Embryonic facial prominence (tissue), 1 donor: Measurements from ENCODE around the gene LIN7B.
"Not testable (repeated sequence)": the region's sequence is repeated elsewhere in the genome, so short reads cannot be mapped to it uniquely, and the experiment has no call there.

Experiments used
- DNase-seq: peaks from one replicate; pipeline ENCODE4 v3.0.0-alpha.2; 2016; ENCODE audit errors: extremely low spot score

Gene LIN7B

GRCh38 chr19:49142866-49143335 is 28.7 kb downstream of the LIN7B start:
- DNase-seq: peak; percentile 78

DNA sequence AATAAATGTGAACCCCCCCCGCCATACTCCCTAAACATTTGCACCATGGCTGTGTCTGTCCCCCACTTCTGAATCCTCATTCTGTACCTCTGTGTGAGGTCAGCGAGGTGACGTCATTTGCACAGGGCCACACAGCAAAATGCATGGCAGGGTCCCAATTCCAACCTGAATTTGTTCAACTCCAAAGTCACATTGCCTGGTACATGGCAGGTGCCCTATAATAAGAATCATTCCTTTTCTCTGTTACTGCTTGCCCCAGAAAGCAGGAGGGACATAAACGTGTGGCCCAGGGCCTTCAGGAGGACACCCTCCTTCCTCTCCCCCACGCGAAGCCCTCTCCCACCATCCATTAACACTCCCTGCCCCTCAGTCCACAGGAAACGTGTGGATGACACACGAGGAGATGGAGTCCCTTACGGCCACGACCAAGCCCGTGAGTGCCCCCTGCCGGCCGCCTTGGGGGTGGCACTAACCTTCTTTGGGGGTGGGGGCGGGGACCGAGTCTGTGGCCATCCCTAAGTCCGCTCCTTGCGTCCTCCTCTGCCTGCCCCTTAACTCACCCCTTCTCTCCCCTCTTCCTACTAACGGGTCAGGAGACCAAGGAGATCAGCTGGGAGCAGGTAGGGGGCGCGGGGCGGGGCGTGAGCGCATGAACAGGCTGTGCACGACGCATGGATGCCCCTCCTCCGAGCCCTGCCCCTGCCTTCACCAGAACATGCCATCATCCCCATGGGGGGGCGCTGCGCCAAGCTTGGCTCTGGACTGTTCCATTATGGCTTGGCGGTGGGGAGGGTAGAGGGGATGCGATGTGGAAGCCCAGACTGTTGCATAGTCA is 31.6 kb downstream of the LIN7B start:
- DNase-seq: no peak

DNA sequence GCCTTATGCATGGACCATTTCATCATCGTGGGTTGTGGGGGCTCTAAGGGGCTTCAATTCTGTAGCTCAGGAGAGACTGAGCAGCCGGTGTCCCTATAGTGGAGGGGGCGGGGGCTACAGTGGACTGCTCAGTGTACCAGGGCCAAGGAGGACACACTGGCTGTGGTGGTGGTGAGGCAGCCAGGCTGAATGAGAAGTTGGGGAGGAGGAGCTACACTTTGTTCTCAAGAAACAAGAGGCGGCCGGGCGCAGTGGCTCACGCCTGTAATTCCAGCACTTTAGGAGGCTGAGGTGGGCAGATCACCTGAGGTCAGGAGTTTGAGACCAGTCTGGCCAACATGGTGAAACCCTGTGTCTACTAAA is 32.2 kb downstream of the LIN7B start:
- DNase-seq: not testable (repeated sequence)

DNA sequence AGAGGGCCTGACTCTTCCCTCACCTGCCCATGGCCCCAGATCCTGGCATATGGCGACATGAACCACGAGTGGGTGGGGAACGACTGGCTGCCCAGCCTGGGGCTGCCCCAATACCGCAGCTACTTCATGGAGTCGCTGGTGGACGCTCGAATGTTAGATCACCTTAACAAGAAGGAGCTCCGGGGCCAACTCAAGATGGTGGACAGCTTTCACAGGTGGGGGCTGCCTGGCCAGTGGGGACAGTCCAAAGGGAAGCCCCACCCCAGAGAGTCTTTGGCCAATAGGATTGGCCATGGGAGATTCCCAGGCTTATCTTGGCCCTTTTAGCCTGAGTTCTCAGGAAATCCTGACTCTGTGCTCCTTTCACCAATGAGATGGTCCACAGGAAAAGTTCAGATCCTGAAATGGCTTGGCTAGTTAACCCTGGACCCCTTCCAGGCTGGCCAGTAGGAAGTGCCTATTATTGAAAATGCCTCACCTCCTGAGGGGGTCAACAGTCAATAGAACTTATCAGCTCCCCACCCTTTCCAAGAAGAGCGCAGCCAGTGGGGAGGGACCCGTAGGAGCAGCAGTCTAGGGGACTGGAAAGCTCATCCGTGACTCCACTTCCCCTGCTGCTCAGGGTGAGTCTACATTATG is 34.0 kb downstream of the LIN7B start:
- DNase-seq: no peak

GRCh38 chr19:49148784-49149651 is 34.8 kb downstream of the LIN7B start:
- peak; percentile 92 for DNase-seq

DNA sequence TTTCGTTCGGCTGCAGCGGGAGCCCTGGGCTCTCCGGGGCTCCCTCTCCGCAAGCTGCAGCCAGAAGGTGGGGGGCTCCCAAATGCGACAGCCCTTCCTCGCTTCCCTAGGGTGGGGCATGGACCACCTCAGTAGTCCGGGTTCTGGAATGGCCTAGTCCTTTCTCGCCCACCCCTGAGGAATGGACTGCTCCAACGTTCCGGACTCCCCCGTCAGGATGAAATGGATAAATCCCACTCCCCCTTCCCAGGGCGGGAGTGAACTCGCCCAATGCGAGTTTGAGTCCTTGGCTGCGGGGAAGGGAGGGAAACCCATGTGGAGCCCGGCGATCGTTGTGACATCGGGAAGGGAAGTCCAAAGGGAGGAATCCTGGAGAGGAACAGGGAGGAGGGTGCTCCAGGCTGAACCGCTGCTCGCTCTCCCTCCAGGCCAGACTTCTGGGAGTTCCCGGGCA is 35.5 kb downstream of the LIN7B start:
- DNase-seq: peak; percentile 72

DNA sequence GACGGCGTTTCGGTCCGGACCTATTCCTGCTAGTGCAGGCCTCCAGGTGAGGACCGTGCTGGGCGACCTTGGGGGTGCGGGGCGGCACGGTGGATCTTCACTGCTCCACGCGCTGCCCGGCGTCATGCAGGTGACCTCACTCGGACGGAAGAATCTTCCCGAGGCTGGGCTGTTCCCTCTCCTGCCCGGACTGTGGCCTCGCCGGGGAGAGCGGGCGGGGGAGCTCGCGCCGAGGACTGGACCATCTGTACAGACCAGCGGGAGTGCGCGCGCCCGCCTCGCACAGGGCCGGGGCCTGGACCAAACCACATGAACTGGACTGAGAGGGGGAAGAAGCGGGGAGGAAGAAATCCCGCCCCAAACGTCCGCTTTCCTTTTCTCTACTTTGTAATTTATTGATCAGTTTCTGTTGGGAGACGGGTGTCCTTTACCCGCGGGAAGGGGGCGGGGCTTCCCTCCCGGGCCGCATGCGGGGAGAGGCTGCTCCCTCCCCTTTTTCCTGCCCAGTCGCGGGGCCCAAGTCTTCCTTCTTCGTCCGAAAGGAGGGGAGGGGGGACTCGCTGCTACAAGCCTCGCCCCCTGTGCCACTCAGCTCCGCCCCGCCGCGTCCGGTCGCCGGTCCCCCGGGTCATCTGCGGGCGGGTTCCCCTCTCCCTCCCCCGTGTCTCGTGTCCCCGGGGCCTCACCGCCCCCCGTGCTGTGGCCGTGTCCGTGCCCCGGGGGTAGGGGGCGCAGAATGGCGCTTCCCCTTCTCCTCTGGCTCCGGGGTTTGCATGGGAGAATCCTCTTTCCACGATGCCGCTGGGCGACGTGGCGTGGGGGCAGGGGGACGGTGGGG is 36.2 kb downstream of the LIN7B start:
- peak; percentile 69 for DNase-seq

GRCh38 chr19:49150944-49151243 is 36.7 kb downstream of the LIN7B start:
- DNase-seq: no peak

- DNase-seq: no peak
These were observed 37.3 kb downstream of the LIN7B start for GRCh38 chr19:49151267-49152118.

- DNase-seq: no peak
These were observed 38.0 kb downstream of the LIN7B start for GRCh38 chr19:49152119-49152550.

DNA sequence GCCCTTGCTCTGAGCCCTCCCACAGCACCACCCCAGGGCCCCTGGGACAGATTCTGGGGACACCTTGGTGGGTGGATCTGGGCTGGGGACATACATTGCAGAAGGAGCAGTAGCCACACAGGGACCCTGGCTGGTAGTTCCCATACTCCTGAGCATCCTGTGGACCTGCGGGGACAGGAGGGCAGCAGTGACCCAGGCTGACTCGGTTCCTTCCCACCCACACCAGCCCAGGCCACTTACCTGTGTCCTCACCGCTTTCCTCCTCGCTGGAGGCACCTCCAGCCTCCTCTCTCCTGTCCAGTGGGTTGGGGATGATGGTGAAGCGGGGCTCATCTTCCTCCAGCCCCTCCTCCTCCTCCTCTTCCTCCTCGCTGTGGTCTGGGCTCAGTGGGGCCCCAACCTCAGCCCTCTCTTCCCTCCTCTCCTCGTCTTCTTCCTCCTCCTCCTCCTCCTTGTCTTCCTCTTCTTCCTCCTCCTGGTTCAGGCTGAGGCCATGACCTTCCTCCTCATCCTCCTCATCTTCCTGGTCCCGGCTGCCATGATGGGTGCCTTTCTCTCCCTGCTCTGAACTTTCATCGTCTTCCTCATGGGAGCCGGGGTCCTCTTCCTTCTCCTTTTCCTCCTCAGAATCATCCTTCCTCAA is 39.1 kb downstream of the LIN7B start:
- no peak for DNase-seq

GRCh38 chr19:49154279-49154678 is 40.1 kb downstream of the LIN7B start:
- no peak for DNase-seq

DNA sequence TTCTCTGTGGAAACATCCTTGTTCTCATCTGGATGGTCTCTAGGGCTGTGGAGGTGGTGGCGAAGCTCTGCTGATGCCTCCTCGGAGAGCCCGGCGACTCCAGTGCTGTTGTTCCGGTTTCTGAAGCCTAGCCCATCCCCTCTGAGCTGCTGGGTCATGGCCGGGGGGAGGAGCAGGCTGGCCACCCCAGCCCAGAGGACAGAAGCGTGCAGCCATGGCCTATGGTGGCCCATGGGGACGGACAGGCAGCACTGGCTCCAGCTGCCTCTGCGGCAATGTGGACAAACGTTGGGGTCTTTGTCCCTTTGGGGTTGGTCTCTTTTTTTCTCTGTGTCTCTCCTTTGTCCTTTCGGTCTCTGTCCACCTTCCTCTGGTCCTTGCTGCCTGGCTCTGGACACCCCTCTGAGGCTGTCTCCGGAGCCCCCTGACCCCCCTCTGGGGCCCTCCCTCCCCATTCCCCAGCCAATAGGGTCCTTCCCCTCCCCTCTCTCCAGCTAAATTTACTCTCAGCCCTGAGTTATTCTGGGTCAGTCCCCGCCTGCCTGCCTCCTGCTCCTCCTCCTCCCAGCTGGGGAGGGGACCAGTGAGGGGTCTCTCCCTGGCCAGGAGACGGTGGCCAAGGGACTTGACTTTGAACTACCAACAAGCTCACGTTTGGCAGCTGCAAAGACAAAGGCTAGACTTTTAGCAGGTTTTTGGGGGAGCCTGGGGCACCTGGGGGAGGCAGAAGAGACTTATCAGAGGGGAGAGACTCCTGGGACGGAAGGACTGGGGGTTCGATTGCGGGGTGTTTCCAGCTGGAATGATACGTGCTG is 41.0 kb downstream of the LIN7B start, which contains the start of gene HRC:
Gene HRC, minus strand, starts transcription at position 392 of the 815 bp plus-strand sequence. Its CDS starts 159 bp downstream, at position 233.
- DNase-seq: no peak

GRCh38 chr19:49155820-49156346 is 41.7 kb downstream of the LIN7B start:
- DNase-seq: no peak

DNA sequence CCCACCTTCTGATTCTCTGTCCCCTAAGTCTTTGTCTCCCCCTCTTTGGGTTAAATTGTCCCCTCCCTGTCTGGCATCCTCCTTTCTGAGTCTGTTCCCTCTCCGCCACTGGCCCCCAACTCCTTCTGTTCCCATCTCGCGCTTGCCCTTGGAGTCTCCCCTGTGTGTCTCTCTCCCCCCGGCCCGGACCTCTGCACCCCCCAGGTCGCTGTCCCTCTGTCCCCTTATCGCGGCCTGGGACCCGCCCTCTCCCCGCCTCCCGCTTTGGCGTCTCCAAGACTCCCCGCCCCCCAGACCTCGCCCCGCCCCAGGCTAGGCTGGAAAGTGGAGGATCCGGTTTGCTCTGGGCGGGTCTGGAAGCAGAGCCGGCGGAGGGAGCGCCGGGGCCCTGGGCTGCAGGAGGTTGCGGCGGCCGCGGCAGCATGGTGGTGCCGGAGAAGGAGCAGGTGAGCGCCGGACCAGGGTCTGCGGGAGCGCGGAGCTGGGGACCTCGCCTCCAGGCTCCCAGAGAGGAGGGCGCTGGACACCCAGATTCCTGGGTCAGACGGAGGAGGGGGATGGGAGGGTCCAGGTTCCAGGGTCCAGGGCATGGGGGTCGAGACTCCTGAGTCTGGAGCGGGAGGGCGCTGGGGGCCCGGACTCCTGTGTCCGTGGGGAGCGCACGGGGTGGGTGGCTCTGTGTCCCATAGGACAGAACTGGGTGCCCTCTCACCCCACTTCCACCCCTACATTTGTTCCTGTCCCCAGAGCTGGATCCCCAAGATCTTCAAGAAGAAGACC is 43.5 kb downstream of the LIN7B start, which contains the start of gene TRPM4:
Gene TRPM4, plus strand, starts transcription at position 348 of the 780 bp plus-strand sequence. Its CDS starts 75 bp downstream, at position 423.
- DNase-seq: peak; percentile 76

- no peak for DNase-seq
These were observed 46.5 kb downstream of the LIN7B start for GRCh38 chr19:49160450-49161189.

DNA sequence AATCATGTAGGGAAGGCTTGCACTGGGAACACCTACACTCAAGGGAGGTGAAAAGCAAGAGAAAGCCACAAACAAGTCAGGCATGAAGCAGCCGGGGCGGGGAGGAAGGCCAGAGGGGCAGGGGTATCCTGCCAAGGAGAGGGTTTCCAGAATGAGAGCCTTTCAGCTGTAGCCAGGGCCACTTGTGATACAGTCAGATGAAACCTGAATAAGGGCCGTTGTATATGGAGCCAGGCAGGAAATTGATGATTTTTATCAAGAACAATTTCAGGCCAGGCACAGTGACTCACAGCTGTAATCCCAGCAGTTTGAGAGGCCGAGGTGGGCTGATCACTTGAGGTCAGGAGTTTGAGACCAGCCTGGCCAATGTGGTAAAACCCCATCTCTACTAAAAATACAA is 47.8 kb downstream of the LIN7B start:
- DNase-seq: no peak
